HG02623 (cell line): ENCODE data around the gene PTPRG.
A peak's percentile ranks its signal among the peaks of the same experiment; 100 is the strongest.

Experiments used
- ATAC-seq: cut with Tn5 transposase; IDR thresholded peaks from one replicate; pipeline ENCODE4 v1.9.1; 2021; ENCODE audit warnings: moderate library complexity; ENCODE audit not compliant: unreplicated experiment

The PTPRG gene

GRCh38 chr3:61877359-61878138 lies 316.2 kb downstream of the PTPRG start:
- ATAC-seq = peak; percentile 95

- no peak for ATAC-seq
Observed at GRCh38 chr3:61882253-61882652, 320.9 kb downstream of the PTPRG start.

GRCh38 chr3:61884794-61885193 lies 323.4 kb downstream of the PTPRG start:
- ATAC-seq = no peak

- ATAC-seq = no peak
Observed at GRCh38 chr3:61885414-61885813, 324.0 kb downstream of the PTPRG start.

GRCh38 chr3:61887206-61887605 lies 325.8 kb downstream of the PTPRG start:
- ATAC-seq = no peak

- ATAC-seq = no peak
Observed at GRCh38 chr3:61889259-61889658, 327.9 kb downstream of the PTPRG start.

GRCh38 chr3:61890167-61890566 lies 328.8 kb downstream of the PTPRG start:
- no peak for ATAC-seq

GRCh38 chr3:61890586-61890985 lies 329.2 kb downstream of the PTPRG start:
- ATAC-seq = no peak

- ATAC-seq = no peak
Observed at GRCh38 chr3:61892891-61893290, 331.5 kb downstream of the PTPRG start.

- no peak for ATAC-seq
Observed at GRCh38 chr3:61893840-61894566, 332.6 kb downstream of the PTPRG start.

GRCh38 chr3:61894988-61895935 lies 333.9 kb downstream of the PTPRG start:
- ATAC-seq = peak; percentile 91

GRCh38 chr3:61896251-61896650 lies 334.9 kb downstream of the PTPRG start:
- ATAC-seq = no peak

GRCh38 chr3:61897848-61898247 lies 336.5 kb downstream of the PTPRG start:
- ATAC-seq = no peak

- ATAC-seq = no peak
Observed at GRCh38 chr3:61899700-61900462, 338.5 kb downstream of the PTPRG start.

GRCh38 chr3:61901496-61901895 lies 340.1 kb downstream of the PTPRG start:
- ATAC-seq = no peak

- no peak for ATAC-seq
Observed at GRCh38 chr3:61901986-61902385, 340.6 kb downstream of the PTPRG start.

GRCh38 chr3:61903074-61903473 lies 341.7 kb downstream of the PTPRG start:
- no peak for ATAC-seq

GRCh38 chr3:61903931-61904657 lies 342.7 kb downstream of the PTPRG start:
- peak; percentile 54 for ATAC-seq

GRCh38 chr3:61907210-61907795 lies 345.9 kb downstream of the PTPRG start:
- ATAC-seq = no peak
